ENCODE results near the gene OGFOD3.
"Not testable (repeated sequence)": the region's sequence is repeated elsewhere in the genome, so short reads cannot be mapped to it uniquely, and the experiment has no call there.

Gene OGFOD3

GRCh38 chr17:82373072-82373452 is 45.3 kb downstream of the OGFOD3 start:
- not testable (repeated sequence) for DNase-seq (ENCODE audit: low read depth)

DNA sequence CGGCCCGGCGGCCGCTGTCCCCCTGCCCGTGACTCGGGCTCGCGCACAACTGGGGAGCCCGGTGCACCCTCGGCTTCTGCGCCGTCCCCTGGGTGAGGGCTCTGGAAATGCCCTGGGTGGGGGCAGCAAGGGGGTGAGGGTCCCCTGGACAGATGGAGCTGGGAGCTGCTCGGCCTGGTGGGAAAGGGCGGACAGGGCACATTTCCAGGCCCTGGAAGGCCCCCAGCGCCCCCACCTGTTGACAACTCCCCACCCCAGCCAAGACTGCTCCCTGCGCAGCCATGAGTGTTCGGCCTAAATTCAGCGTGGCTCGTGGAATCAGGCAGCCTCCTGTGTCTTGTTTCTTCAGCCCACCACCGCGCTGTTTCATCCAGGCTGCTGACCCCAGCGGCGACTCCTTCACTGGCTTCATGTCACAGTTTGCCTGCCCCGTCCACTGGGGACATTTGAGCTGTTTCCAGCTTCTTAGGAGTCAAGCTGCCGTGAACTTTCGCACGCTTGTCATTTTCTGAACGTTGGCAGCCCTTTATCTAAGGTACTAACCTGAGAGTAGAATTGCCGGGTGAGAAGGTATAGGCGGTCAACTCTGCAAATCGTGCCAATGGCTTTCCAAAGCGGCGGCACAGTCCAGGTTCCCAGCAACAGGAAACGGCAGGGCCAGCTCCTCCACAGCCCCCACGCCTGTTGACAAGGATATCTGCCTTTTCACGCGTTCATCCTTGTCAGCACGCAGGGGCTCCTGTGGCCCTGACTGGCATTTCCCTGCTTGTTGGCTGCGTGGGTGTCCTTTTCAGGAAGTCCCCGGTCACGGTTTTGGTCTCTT is 45.9 kb downstream of the OGFOD3 start:
- no peak for DNase-seq (ENCODE audit: low read depth)

GRCh38 chr17:82371333-82372248 is 46.8 kb downstream of the OGFOD3 start, which contains the start of gene UTS2R:
UTS2R (plus strand) TSS chr17:82371765; CDS start chr17:82374325, 2,560 bp downstream.
- DNase-seq (ENCODE audit: low read depth) = no peak

- no peak for DNase-seq (ENCODE audit: low read depth)
Observed at GRCh38 chr17:82370471-82371332, 47.7 kb downstream of the OGFOD3 start.

GRCh38 chr17:82369211-82369610 is 49.2 kb downstream of the OGFOD3 start:
- DNase-seq (ENCODE audit: low read depth) = no peak

- no peak for DNase-seq (ENCODE audit: low read depth)
Observed at GRCh38 chr17:82367724-82368524, 50.5 kb downstream of the OGFOD3 start.

- DNase-seq (ENCODE audit: low read depth) = no peak
Observed at GRCh38 chr17:82366749-82367148, 51.6 kb downstream of the OGFOD3 start.

DNA sequence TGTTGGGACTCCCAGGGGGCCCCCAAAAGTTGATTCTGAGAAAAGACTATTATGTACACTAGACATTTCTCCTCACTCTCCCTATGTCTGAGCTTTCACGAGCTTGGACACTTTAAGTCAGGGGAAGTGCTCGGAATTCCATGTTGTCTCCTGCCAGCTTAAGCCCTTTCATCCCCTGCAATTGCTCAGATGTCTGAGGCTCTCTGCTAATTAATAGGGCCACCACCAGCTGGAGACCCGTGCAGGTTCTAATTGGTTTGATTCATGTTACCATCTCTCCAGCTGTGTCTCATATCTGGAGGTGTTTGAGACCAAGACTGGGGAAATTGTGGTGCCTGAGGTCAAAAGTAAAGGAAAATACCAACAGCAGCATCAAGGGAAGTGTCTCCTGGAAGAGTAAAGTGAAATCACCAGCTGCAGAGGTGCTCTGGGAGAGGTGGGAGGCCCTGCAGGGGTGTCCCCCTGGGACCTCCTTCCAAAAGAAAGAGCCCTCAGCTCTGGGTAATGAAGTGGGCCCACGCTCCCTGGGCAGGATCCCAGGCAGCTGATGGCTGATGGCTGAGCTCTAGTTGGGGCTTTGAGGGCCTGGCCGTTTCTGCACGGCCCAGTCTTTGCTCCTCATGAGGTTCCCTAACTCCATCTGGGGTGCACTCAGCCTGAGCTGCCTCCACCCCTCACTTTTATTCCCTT is 52.6 kb downstream of the OGFOD3 start:
- no peak for DNase-seq (ENCODE audit: low read depth)

- no peak for DNase-seq (ENCODE audit: low read depth)
Observed at GRCh38 chr17:82361885-82362633, 56.3 kb downstream of the OGFOD3 start.

DNA sequence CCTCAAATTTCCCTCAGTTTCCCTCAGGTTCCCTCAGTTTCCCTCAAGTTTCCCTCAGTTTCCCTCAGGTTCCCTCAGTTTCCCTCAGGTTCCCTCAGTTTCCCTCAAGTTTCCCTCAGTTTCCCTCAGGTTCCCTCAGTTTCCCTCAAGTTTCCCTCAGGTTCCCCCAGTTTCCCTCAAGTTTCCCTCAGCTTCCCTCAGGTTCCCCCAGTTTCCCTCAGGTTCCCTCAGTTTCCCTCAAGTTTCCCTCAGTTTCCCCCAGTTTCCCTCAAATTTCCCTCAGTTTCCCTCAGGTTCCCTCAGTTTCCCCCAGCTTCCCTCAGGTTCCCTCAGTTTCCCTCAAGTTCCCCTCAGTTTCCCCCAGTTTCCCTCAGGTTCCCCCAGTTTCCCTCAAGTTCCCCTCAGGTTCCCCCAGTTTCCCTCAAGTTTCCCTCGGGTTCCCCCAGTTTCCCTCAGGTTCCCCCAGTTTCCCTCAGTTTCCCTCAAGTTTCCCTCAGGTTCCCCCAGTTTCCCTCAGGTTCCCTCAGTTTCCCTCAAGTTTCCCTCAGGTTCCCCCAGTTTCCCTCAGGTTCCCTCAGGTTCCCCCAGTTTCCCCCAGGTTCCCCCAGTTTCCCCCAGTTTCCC is 58.8 kb downstream of the OGFOD3 start:
- not testable (repeated sequence) for DNase-seq (ENCODE audit: low read depth)

GRCh38 chr17:82358465-82359350 is 59.7 kb downstream of the OGFOD3 start, which contains the start of gene TEX19:
TEX19 (plus strand) TSS chr17:82359247; CDS start chr17:82362151, 2,904 bp downstream.
- DNase-seq (ENCODE audit: low read depth) = no peak

GRCh38 chr17:82357394-82357793 is 61.0 kb downstream of the OGFOD3 start:
- DNase-seq (ENCODE audit: low read depth) = no peak

GRCh38 chr17:82356845-82357355 is 61.5 kb downstream of the OGFOD3 start:
- DNase-seq (ENCODE audit: low read depth) = no peak

DNA sequence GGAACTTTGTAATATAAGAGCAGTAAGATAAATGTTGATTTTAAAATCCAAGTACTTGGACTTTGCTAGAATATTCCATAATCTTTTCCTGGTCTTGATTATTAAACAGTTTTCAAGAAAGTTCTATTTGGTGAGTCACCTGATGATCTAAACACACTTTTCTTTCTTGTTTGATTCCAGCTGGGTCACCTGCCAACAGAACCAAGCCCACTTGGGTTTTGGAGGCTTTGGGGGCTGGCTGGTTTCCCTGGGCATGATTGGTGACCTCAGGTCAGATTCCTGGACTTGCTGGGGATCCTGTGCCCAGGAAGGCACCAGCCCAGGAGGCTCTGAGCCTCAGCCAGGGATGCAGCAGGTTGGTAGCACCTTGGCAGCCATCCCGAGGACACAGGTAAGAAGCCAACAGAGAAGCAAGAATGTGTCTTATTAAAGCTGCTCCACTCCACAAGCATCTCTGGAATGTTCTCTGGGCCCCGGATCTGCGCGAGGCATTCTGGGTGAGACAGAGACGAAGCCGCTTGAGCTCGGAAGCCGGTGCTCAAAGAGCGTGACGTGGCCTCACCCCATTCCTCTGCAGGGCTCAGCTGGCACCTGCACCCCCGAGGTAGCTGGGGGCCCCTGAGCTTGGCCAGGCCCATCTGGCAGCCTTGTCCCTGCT is 62.5 kb downstream of the OGFOD3 start:
- DNase-seq (ENCODE audit: low read depth) = no peak

DNA sequence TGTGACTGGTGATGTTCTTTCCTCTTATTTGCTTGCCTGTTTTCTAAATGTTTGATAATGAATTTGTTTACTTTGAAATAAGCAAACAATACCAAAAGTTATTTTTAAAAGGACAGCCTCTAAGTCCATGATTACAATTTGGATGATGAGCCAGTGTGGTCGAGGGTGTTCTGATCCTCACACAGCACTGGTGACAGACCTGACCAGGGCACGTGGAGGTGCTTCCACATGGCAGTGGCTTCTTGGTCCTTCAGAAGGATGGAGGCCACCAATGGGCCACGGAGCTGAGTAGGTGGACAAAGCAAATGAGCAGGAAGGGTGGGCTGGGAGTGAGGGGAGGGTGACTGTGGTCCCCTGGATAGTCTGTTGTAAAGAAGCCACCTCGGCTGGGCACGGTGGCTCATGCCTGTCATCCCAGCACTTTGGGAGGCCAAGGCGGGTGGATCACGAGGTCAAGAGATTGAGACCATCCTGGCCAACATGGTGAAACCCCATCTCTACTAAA is 63.5 kb downstream of the OGFOD3 start:
- no peak for DNase-seq (ENCODE audit: low read depth)

DNA sequence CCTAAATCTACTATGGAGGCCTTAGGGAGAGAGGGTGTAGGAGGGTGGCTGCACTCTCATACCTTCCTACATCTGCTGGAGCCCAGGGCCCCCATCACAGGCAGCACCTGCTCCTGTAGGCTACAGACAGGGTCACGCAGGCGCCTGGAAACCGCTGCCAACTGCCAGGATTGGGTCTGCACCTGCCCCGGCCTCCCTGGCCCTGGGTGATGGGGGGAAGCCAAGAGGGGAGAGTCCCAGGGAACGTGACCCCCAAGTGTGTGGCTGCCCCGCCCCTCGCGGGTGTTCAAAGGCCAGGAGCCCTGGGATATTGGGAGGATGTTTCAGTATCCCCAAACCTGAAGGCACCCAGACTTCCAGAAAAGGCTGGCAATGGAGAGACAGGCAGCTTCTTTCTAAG is 64.9 kb downstream of the OGFOD3 start:
- no peak for DNase-seq (ENCODE audit: low read depth)
